GM19372 (cell line): ENCODE measurements around the gene DCTN2.
"Not testable (repeated sequence)": the region's sequence is repeated elsewhere in the genome, so short reads cannot be mapped to it uniquely, and the experiment has no call there.

Experiments used
- ATAC-seq: cut with Tn5 transposase; IDR thresholded peaks from one replicate; pipeline ENCODE4 v1.9.1; 2021; ENCODE audit warnings: mild to moderate bottlenecking, low read depth, moderate library complexity; ENCODE audit not compliant: unreplicated experiment

DCTN2 gene

GRCh38 chr12:57517718-57518117 lies 29.3 kb downstream of the DCTN2 start:
- ATAC-seq = not testable (repeated sequence)

DNA sequence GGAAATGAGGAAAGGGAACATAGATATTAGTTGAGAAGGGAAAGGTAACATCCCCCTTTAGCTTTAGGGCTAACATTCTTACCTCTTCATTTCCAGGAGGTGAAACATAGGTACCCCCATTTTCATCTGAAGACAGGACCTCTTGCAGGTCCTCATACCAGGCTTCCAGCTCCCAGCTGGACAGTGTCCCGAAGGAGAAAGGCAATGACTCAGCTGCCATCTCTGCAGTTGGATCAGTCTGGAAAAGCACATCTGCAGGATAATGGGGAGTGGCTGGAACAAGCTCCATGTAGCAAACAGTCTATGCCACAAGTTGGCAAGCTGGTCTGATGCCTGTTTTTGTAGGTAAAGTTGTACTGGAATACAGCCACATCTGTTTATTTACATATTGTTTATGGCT lies 29.8 kb downstream of the DCTN2 start:
- no peak for ATAC-seq

GRCh38 chr12:57516617-57517153 lies 30.3 kb downstream of the DCTN2 start:
- no peak for ATAC-seq

DNA sequence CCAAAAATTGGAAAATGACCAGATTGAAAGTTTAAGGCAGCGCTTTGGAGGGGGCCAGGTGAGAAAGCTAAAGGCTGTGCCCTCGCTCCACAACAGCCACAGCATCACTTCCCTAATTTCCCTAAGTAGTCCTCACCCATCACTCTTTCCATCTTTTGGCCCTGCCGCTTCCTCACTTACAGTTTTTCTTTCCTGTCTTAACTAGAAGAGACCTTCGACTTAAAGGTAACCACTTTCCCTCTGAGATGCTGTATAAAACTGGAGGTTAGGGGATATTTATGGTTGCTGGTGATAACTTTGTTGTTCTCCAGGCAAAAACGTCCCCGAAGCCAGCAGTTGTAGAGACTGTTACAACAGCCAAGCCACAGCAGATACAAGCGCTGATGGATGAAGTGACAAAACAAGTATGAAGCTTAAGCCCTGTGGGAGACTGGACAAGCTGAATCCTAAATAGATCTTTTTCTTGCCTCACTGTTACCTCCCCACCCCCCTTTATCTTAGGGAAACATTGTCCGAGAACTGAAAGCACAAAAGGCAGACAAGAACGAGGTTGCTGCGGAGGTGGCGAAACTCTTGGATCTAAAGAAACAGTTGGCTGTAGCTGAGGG lies 31.0 kb downstream of the DCTN2 start:
- ATAC-seq = no peak

DNA sequence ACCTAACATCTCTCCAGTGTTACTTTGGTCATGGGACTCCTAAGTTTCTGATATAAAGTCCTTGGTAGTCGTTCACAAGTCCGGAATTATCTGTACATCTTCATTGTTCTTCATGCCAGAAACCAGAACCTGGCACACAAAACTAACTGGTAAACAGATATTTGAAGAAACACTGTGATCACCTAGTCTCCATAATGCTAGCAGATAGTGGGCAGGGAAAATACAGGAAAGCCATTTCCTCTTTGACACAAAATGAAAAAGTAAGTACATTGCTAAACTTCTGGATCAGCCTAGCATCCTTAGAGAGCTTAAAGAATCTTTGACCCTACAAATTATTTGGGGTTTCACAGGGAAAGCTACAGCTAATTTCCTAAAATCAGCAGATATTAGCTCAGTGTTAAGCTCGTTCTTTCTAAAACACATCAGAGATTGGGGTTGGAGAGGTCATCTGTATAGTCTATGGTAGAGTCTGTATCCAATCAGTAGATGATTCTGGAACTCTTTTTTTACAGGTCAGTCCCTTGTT lies 31.5 kb downstream of the DCTN2 start:
- ATAC-seq = no peak

DNA sequence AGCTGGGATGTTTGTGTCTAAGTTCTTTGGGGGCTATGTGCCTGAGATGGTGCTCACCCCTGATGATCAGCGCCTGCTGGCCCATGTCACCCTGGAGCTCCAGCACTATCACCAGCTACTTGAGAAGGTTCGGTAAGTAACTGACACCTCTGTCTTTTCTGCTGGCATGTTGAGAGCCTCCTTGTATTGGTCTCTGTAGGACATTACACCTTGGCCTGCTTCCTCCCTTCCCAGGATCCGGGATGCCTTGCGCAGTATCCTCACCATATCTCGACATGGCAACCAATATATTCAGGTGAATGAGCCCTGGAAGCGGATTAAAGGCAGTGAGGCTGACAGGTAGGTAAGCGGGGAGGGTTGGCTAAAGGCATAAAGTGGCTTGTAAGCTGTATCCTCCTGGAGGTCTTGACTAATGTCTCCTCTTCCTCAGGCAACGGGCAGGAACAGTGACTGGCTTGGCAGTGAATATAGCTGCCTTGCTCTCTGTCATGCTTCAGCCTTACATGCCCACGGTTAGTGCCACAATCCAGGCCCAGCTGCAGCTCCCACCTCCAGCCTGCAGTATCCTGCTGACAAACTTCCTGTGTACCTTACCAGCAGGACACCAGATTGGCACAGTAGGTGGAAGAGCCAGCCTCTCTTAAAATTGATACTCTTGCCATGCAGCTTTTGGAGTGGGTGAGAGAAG lies 32.1 kb downstream of the DCTN2 start:
- no peak for ATAC-seq

- not testable (repeated sequence) for ATAC-seq
These were observed 32.7 kb downstream of the DCTN2 start for GRCh38 chr12:57514246-57514645.

- not testable (repeated sequence) for ATAC-seq
These were observed 33.3 kb downstream of the DCTN2 start for GRCh38 chr12:57513677-57514076.

- ATAC-seq = no peak
These were observed 33.7 kb downstream of the DCTN2 start for GRCh38 chr12:57513266-57513665.

GRCh38 chr12:57512665-57513064 lies 34.3 kb downstream of the DCTN2 start:
- ATAC-seq = no peak

GRCh38 chr12:57511588-57512325 lies 35.2 kb downstream of the DCTN2 start:
- no peak for ATAC-seq

DNA sequence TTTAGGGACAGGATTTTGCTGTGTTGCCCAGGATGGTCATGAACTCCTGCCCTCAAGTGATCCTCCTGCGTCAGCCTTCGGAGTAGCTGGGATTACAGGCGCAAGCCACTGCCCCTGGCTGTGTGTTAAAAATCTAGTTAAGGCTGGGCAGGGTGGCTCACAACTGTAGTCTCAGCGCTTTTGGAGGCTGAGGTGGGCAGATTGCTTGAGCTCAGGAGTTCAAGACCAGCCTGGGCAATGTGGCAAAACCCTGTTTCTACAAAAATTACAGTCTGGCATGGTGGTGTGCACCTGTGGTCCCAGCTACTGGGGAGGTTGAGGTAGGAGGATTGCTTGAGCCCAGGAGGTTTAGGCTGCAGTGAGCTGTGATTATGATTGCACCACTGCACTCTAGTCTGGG lies 35.8 kb downstream of the DCTN2 start:
- no peak for ATAC-seq

DNA sequence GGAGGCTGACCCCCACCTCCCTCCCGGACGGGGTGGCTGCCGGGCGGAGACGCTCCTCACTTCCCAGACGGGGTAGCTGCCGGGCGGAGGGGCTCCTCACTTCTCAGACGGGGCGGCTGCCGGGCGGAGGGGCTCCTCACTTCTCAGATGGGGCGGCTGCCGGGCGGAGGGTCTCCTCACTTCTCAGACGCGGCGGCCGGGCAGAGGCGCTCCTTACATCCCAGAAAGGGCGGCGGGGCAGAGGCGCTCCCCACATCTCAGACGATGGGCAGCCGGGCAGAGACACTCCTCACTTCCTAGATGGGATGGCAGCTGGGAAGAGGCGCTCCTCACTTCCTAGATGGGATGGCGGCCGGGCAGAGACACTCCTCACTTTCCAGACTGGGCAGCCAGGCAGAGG lies 39.2 kb downstream of the DCTN2 start:
- not testable (repeated sequence) for ATAC-seq

- ATAC-seq = not testable (repeated sequence)
These were observed 40.5 kb downstream of the DCTN2 start for GRCh38 chr12:57506541-57506940.

DNA sequence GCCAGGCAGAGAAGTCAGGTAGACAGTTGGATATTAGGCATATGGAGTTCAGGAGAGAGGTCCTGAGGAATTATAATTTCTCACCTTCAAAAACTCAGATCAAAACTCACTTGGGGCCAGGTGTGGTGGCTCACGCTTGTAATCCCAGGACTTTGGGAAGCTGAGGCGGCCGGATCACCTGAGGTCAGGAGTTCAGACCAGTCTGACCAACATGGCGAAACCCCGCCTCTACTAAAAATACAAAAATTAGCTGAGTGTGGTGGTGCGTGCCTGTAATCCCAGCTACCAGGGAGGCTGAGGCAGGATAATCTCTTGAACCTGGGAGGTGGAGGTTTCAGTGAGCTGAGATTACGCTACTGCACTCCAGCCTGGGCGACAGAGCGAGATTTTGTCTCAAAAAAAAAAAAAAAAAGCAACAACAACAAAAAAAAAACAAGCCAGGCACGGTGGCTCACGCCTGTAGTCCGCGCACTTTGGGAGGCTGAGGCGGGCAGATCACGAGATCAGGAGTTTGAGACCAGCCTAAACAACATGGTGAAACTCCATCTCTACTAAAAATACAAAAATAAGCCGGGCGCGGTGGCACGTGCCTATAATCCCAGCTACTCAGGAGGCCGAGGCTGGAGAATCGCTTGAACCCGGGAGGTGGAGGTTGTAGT lies 44.6 kb downstream of the DCTN2 start:
- ATAC-seq = not testable (repeated sequence)

DNA sequence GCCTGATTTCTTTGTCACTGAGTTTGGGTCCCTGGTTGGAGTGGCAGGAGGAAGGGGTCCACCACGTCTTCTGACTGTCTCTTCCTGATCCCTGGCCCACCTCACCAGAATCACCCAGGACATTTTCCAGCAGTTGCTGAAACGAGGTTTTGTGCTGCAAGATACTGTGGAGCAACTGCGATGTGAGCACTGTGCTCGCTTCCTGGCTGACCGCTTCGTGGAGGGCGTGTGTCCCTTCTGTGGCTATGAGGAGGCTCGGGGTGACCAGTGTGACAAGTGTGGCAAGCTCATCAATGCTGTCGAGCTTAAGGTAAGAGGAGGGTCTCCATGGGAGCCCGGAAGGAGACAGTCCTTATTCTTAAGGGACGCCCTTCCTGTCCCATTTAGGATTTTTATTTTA lies 46.8 kb downstream of the DCTN2 start:
- no peak for ATAC-seq

GRCh38 chr12:57498571-57498970 lies 48.4 kb downstream of the DCTN2 start:
- ATAC-seq = no peak

DNA sequence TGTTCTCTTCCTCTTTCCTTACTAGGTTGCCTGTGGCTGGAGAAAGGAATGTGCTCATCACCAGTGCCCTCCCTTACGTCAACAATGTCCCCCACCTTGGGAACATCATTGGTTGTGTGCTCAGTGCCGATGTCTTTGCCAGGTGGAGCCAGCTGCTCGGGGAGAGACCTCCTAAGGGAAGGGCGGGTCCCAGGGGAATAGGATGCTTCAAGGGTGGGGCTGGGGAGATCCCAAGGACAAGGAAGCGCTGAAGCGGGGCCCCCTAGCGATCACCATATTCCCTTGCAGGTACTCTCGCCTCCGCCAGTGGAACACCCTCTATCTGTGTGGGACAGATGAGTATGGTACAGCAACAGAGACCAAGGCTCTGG lies 48.9 kb downstream of the DCTN2 start:
- no peak for ATAC-seq

- ATAC-seq = no peak
These were observed 49.5 kb downstream of the DCTN2 start for GRCh38 chr12:57497223-57498131.

DNA sequence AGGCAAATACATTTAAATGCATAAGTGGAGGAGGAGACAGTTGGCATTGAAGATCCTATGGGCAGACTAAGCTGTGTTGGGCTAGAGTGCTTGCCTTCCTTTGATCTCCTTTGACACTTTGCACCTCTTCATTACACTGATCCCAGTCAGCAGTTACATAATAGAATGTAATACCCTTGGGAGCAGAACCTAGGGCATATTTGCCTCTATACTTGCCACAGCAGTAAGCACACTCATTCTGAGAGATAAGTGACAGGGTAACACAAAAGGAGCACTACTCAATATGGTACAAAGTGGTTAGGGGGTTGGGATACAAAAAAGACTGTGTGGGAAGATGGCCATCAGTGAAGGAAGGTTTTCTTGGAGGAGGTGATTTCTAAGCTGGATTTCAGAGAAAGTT lies 50.2 kb downstream of the DCTN2 start:
- ATAC-seq = no peak
